Stimulated activated naive CD4-positive, alpha-beta T cell (primary cell): Measurements from ENCODE around the gene OTOP2.
"Not testable (repeated sequence)": the region's sequence is repeated elsewhere in the genome, so short reads cannot be mapped to it uniquely, and the experiment has no call there.

Source experiments
- DNase-seq, 6 experiments: peaks; one replicate each; lab custom pipeline; 2025; lab: John Stamatoyannopoulos, UW

The OTOP2 gene

DNA sequence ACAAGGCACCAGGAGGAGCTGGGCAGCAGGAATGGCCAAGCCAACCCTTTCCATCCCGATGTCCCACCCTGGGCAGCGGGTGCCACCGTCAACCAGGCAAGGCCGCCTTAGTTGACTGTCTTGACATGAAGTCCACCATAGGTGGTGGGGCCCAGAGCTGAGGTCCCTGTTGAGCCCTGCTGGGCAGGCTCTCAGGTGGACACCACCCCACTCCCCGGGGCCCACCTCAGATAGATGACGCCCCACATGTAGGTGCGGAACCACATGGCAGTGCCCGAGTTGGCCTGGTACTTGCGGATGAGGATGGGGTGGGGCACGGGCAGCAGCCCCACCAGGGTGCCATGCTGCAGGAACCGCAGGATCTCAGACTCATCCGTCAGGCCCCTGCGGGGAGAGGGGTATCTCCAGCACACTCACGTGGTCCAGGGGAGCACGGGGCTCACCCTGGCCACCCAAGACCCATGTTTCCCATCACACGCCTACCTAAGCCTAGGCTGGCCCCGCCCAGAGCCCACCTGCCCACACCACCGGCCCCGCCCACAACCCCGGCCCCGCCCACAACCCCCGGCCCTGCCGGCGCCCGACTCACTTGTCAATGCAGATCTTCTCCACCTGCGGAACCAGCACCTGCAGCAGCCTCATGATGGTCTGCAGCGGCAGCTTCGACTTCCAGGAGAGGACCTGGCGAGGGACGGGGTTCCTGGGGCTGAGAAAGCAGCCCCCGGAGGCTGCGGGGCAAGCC is 27.8 kb downstream of the OTOP2 start:
- no peak for DNase-seq

DNA sequence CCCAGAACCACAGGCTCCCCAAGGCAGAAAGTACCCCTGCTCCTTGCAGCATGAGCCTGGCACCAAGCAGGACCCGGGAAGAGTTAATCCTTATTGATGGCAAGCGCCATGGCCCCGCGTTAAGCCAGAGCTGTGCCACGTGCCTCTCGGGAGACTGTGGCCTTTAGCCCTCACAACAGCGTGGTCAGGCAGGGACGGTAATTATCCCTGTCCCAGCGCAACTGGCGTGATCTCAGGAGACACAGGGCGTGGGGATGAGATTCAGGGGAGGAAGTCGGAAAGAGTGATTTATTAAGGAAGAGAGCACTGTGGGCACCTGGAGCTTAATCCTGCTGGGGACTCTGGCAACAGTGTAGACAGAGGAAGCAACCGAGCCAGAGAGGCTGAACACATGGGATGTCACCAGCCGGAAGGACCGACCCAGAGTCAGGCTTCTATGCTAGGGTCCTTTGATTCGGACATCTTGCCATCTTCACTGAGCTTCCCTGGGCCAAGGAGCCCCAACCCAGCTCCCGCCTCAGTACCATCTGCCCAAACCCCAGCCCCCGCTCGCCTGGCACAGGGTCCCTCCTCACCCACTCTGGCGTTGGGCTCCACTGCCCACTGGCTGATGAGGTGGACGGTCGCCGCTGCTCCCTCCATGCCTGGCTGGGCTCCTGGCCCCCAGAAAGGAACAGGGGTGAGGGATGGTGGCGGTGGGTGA is 28.5 kb downstream of the OTOP2 start:
- DNase-seq, result no peak

DNA sequence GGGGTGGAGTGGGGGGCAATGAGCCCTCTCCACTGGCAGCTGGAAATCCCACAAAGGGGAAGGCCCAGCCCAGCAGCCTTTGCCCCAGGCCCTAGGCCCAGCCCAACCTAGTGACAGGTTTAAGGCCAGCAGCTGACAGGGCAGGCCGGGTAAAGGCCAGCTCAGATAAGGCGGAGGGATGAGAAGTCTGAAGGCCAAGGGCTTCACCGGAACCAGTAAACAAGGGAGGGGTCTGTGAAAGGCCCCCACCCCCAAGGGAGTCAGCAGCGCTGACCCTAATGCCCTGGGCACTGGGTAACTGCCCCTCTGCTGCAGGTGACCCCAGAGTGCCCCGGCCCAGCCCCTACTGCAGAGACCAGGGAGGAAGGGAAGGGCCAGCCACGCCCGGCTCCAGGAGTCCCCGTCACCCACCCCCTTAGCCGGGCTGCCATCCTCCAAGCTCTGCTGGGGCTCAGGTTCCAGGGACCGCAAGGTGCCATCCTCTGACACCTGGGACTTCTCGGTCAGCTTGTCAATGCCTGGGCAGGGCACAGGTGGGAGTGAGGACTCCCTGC is 29.1 kb downstream of the OTOP2 start:
- no peak for DNase-seq

DNA sequence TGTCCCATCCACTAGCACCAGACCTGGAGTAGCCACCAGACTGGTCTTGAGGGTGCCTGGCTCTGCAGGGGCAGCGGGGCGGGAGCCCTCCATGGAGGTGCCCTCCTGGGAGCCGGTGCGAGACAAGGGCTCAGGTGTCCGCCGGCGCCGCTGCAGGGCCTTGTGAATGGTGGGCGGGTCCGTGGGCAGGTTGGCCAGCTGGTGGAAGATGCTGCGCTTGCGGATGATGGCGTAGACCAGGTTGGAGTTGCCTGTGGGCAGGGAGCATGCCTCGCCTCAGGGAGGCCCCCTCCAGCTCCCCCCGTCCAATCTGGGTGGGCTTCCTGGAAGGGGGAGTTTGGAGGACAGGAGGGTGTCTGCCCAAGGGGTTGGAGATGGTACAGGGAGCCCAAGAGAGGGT is 30.0 kb downstream of the OTOP2 start:
- DNase-seq, result no peak

DNA sequence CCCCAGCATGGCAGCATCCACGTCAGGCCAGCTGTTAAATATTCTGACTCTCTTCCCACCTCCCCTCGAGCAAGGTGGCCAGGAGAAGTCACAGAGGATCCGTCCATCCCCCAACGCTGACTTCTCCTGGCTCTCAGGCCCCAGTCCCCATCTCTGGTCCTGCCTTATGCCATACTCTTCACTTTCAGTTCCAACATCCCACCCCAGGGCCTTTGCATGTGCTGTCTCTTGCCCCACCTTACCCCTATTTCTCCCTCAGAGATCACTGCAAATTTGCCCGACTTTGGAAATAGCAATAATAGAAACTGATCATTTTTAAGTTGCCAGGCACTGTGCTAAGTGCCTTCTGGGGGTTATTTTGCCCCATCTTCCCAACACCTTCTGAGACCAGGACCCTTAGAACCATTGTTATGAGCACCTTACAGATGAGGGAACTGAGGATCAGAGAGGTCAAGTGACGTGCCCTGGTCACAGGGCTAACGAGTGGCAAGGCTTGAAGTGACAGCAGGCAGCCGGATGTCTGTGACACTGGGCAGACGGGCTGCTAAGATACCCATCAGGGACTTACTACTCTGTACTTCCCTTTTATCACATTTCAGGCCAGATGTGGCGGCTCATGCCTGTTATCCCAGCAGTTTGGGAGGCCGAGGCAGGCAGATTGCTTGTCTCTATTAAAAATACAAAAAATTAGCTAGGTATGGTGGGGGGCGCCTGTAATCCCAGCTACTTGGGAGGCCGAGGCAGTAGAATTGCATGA is 30.8 kb downstream of the OTOP2 start:
- DNase-seq, result no peak

DNA sequence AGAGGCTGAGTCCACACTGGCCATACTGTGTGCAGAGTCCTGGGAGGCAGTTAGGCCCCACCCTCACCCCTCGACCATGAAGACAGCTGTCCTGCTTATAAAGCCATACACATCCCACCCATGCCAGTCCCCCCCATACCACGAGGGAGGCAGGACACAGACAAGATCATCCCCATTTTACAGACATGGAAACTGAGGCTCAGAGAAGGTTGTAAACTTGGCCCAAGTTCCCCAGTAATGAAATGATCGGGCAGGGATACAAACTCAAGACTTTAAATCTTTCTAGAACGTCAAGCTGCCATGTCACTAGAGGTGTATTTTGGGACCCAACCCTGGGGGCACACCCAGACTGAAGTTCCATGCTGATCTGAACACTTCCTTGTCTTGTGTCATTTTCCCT is 32.0 kb downstream of the OTOP2 start:
- no peak for DNase-seq

DNA sequence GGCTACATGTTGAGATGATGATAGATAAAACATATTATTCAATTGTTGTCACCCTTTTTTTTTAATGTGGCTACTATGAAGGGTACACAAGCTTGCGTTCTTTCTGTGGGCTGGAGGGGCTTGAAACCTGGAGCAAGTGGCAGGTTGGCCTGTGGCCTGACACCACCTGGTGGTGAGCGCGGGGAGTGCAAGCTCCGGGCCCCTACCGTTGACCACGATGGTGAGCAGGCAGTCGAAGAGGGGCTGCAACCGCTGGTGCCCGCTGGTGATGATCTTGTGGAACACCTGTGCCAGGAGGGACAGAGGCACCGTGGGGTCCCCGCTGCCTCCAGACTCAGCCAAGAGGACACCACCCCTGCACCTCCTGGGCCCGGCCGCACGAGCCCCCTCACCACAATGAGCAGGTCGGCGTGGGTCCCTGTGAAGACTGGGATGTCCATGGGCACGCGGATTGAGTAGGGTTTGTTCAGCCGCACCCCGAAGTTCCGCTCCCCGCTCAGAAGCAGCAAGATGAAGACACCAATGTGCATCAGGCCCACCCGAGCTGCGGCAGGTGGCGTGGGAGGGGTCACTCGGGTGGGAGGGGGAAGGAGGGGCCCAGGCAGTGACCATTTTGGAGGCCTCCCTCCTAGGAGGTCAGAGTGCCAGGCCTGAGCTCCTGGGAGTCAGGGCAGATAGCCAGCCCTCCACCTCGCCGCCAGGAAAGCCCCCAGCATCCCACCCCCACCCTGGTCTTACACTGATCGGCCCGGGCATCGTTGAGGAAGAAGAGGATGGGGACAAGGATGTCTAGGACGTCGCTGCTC is 34.1 kb downstream of the OTOP2 start:
- DNase-seq, result peak; percentile 41 to 78 (median 66)

DNA sequence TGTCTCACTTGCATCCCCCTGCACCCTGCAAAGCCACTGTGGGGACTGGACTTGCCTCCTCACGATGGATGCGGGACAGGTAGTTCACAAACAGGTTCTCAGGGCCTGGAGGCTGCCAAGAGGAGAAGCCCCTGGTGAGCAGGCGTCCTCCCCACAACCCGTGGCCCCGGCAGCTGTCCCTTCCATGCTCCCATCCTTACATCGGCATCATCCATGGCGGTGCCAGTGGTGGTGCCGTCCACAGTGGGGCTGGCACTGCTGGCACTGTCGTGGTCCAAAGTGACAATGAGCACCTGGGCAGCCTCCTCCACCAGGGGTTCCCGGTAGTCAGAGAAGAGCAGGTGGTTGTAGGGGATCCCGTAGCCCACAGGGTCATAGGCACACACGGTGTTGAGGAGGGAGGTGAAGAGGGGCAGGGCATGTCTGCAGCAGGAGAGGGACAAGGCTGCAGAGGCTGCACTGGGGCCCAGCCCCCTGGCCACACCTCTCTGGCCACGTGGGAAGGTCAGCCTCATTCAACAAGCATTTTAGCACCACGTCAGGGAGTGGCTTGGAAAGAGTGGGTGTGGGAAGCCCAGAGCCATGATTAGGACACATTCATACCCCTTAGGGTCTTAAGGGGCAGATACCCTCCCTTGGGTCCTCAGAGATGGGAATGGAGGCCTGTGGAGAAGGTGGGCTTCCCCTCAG is 35.9 kb downstream of the OTOP2 start:
- DNase-seq, result no peak

DNA sequence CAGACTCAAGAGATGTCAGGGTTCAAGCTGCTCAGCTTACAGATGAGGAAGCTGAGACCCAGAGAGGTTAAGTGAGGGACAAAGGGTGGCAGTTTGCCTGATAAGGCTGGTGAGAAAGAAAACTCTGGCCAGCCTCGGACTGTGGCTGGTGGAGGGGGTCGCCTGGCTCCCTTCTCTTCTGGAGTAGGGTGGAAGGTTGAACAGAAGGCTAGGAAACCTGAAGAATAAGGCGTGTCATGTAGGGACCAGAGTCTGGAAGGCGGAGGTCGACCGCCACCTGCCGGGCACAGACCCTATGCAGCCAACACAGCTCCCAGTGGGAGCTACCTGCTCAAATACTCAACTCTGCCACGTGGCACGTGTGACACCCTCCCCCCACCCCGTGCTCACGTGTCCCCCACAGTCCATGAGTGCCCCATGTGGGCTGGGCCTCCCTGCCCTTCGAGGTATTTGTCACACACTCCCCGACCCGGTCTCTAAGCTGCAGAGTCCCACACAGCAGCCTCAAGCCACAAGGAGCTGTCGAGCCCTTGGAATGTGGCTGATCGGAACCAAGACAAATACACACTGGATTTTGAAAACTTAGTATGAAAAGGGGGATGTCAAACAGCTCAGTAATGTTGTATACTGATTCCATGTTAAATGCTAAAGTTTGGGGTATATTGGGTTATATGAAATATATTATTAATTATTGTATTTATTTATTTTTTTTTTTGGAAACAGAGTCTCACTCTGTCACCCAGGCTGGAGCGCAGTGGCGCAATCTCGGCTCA is 36.7 kb downstream of the OTOP2 start:
- DNase-seq, result peak in 4 of 6 experiments; percentile 7 to 41 (median 18)

DNA sequence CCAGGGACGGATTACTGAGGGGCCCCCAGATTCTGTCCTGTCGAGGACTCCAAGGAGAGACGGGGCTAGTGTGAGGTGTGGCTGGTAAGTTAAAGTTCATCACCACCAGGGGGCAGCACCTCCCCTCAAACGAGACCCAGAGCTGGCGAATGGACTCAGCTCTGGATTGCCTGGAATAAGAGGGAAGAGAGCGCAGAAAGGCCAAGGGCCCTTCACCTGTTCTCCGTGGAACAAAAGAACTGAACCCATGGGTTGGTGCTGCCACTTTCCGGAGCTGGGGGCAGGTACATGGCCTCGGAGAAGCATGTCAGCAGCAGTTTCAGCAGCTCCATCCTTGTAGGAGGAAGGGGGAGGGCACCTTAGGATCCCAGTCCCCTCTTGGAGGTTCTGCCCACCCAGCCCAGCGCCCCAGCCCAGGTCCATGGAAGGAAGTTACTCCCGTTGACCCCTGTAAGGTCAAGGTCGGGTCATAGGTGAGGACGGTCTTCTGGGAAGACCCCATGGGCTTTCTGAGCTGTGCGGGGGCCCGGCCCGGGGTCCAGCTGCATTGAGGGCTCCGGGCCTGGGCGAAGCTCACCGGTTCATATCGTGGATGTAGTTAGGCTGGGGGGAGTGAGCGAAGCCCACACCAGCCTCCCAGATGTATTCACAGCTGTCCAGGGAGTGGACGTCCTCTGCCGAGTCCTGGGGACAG is 37.7 kb downstream of the OTOP2 start:
- DNase-seq, result peak; percentile 47 to 88 (median 76)

DNA sequence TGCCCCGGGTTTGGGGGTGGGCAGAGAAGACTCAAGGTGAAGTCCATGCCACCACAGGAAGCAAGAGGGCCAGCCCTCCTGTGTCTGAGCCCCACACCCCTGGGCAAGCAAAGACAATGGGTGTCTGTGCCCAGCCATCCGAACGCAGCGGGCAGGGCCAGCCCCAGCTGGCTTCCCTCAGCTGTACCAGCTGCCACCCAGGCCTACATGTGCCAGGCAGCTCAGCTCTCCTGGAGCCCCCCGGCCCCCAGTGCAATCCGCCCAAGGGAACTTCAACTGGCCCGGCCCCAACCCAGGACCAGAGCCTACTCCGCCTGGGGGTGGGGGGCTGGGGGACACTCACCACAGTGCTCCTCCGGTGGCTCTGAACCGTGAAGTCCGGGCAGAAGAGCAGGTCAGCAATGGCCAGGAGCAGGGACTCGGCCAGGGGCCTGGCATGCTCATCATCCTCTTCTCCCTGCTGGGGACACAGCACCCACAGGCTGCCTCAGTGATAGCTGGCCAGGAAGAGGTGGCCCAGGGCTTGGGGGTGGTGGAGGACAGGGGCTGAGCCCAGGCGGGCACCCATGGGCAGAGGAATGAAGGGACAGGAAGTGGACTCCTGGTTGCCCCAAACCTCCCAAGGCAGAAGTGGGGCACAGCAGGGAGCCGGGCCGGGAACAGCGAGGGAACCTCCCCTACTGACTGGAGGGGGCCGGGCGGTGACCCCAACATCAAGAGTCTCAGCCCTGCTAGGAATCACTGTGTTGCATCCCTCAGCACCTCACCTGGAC is 38.7 kb downstream of the OTOP2 start:
- no peak for DNase-seq

DNA sequence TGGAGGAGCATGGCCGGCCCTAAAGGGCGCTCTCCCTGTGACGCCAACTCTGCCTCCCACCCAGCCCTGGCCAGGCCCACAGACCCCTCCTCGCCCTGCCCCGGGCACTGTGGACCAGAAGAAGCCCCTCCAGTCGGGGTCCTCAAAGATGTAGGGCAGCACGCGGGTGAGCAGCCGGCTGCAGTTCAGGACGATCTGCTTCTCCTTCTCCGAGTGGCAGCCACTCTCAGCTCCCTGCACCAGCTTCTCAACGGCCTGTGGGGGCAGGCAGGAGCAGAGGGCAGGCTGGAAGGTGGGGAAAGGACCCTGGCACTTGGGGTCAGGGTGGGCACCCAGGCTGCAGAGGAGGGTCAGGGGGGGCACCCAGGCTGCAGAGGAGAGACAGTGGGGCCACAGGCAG is 39.6 kb downstream of the OTOP2 start:
- DNase-seq, result no peak

DNA sequence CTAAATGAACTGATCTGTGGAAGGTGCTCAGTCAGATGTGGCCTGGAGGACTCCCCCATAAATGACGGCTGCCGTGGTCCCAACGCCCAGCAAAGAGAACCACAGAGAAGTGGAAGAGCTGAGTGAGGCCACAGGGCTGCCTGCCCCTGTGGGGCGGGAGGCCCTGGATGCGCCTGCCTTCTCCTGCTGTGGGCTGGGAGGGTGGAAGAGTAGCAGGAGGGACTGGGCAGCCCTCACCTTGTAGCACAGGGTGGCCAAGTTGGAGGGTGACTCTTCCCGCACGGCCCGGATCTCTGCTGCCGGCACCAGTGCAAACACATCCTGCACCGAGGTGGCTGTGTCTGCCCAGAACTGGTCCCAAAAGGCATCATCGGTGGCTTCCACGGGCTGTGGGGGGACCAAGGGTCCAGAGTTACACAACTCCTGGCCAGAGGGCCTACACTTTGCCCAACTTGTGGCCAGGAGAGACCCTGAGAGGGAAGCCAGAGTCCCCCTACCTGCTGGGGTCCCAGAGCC is 40.2 kb downstream of the OTOP2 start:
- DNase-seq, result no peak

DNA sequence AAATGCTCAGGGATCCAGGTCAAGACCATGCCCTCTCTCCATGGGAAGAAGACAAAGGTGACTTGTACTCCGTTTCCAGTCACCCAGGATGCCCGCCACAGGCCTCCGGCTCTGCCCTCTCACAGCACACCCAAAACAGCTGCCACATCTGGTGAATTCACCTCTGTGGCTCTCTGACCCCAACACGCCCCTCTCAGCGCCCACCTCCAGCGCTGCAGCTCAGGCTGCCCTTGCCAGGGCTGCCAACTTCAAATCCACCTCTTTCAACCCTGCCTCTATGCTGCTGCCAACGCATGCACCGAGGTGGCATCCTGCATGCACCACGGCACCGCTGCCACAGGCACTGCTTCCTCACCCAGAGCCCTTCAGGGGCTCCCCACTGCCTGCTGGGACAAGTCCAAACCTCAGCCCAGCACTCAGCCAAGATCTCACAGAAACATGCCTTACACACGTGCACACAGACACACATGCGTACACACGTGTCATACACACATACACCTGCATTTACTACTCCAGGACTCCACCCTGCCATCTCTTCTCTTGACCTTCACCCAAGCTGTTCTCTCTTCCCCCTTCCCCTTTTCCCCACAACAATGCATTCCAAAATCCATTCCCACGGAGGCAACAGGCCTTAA is 41.0 kb downstream of the OTOP2 start:
- DNase-seq, result no peak

DNA sequence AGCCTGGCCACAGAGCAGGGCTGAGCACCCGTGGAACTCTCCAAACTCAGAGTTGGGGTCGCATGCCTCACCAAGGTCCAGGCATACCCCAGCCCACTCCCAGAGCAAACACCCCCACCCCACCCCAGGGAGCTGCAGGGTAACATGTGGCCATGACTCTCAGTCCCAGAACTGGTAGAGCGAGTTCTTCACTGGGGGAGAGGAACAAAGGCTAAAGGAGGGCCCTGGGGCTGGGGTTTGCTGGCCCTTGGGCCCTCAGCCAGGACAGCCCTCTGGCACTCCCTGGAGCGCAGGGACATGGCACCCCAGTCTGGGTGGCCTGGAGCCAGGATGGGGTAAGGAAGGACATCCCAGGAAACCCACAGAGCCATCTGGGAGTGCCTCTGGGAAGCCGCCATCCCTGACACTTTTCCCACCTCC is 44.3 kb downstream of the OTOP2 start:
- DNase-seq, result no peak

DNA sequence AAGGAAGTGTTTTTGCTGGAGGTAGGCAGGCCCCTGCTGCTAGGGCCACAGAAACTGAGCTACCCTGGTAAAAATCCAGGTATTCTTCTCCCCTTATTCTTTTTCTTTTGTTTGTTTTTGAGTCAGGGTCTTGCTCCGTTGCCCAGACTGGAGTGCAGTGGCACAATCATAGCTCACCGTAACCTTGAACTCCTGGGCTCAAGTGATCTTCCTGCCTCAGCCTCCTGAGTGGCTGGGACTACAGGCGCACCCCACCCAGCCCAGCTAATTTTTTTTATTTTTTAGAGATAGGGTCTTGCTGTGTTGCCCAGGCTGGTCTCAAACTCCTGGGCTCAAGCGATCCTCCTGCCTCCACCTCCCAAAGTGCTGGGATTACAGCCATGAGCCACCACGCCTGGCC is 45.4 kb downstream of the OTOP2 start:
- DNase-seq, result not testable (repeated sequence)

DNA sequence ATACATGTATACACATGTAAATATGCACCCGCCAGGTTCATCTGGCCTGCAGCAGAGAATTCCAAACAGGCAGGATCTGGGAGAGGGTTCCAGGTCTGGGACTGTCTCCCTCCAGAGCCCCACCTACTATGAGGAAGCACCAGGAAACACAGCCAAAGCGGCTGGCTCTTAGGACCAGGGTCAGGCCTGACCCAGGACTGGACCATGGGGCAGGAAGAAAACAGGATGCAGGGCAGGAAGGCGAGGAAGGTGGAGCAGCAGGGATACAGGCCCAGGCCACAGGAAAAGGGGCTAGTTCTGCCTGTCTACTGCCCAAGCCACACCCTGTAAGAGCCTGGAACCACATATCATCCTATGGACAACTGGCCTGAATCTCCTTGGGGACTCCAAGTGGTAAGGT is 46.3 kb downstream of the OTOP2 start:
- DNase-seq, result no peak
